H9 (cell line): ENCODE data around the gene OR13J1. TPM values are rescaled to one million over a fixed set of nuclear protein-coding genes. Genes with fewer than 3 reads are reported as not detected.
A peak's percentile ranks its signal among the peaks of the same experiment; 100 is the strongest.

Experiments
- DNase-seq: peaks from one replicate; pipeline ENCODE4 v3.0.0-alpha.2; 2017
- H2AFZ ChIP-seq: one replicate; pipeline ENCODE4 v1.6.1; 2013; ENCODE audit warnings: mild to moderate bottlenecking, low read length, control low read depth, moderate library complexity
- H2AK5ac ChIP-seq: 2 replicates; pipeline ENCODE4 v1.6.1; 2013; ENCODE audit warnings: low read length, control low read depth, mixed read lengths; ENCODE audit not compliant: insufficient read length
- H2BK120ac ChIP-seq: one replicate; pipeline ENCODE4 v1.6.1; 2013; ENCODE audit warnings: low read depth, mild to moderate bottlenecking, low read length, control low read depth, inconsistent platforms; ENCODE audit not compliant: poor library complexity, severe bottlenecking
- H2BK12ac ChIP-seq: 2 replicates; pipeline ENCODE4 v1.6.1; 2013; ENCODE audit warnings: low read length, control low read depth, mixed read lengths, low read depth; ENCODE audit not compliant: insufficient read length
- H2BK15ac ChIP-seq: 2 replicates; pipeline ENCODE4 v1.6.1; 2013; ENCODE audit warnings: low read depth, low read length, control low read depth
- H2BK20ac ChIP-seq: one replicate; pipeline ENCODE4 v1.6.1; 2013; ENCODE audit warnings: low read depth, mild to moderate bottlenecking, low read length, control low read depth, inconsistent platforms; ENCODE audit not compliant: poor library complexity, severe bottlenecking
- H2BK5ac ChIP-seq: 2 replicates; pipeline ENCODE4 v1.6.1; 2013; ENCODE audit warnings: low read length, control low read depth, mixed read lengths; ENCODE audit not compliant: insufficient read length
- H3K14ac ChIP-seq: 2 replicates; pipeline ENCODE4 v1.6.1; 2013; ENCODE audit warnings: low read length, control low read depth; ENCODE audit not compliant: insufficient read depth
- H3K18ac ChIP-seq: 2 replicates; pipeline ENCODE4 v1.6.1; 2013; ENCODE audit warnings: low read depth, mild to moderate bottlenecking, mixed read lengths, low read length, control low read depth; ENCODE audit not compliant: insufficient read length
- H3K23ac ChIP-seq: 2 replicates; pipeline ENCODE4 v1.6.1; 2013; ENCODE audit warnings: low read length, control low read depth, mixed read lengths, low read depth; ENCODE audit not compliant: insufficient read length
- H3K23me2 ChIP-seq: 2 replicates; pipeline ENCODE4 v1.6.1; 2013; ENCODE audit warnings: low read depth, mild to moderate bottlenecking, mixed read lengths, low read length, control low read depth; ENCODE audit not compliant: insufficient read length, poor library complexity, severe bottlenecking
- H3K27ac ChIP-seq: 2 replicates; pipeline ENCODE4 v1.5.1; 2013; ENCODE audit warnings: low read length, control low read depth, mixed read lengths, low read depth; ENCODE audit not compliant: insufficient read length
- H3K27me3 ChIP-seq: 2 replicates; pipeline ENCODE4 v1.6.1; 2013; ENCODE audit warnings: low read length, control low read depth, inconsistent platforms; ENCODE audit not compliant: insufficient read depth
- H3K4ac ChIP-seq: 2 replicates; pipeline ENCODE4 v1.6.1; 2013; ENCODE audit warnings: low read depth, mild to moderate bottlenecking, control low read depth, inconsistent platforms, low read length, moderate library complexity
- H3K4me1 ChIP-seq: 2 replicates; pipeline ENCODE4 v1.6.1; 2013; ENCODE audit warnings: low read length, control low read depth, inconsistent platforms; ENCODE audit not compliant: insufficient read depth
- H3K4me2 ChIP-seq: 2 replicates; pipeline ENCODE4 v1.6.1; 2013; ENCODE audit warnings: low read length, control low read depth, mixed read lengths; ENCODE audit not compliant: insufficient read length, insufficient read depth
- H3K56ac ChIP-seq: 2 replicates; pipeline ENCODE4 v1.6.1; 2013; ENCODE audit warnings: low read depth, mild to moderate bottlenecking, mixed read lengths, low read length, control low read depth; ENCODE audit not compliant: insufficient read length
- H3K79me1 ChIP-seq: 2 replicates; pipeline ENCODE4 v1.6.1; 2013; ENCODE audit warnings: low read depth, mild to moderate bottlenecking, moderate library complexity, low read length, control low read depth, inconsistent platforms; ENCODE audit not compliant: insufficient read depth, poor library complexity, severe bottlenecking
- H3K79me2 ChIP-seq: 2 replicates; pipeline ENCODE4 v1.6.1; 2013; ENCODE audit warnings: low read length, control low read depth, inconsistent platforms; ENCODE audit not compliant: insufficient read depth
- H3K9ac ChIP-seq: 2 replicates; pipeline ENCODE4 v1.6.1; 2013; ENCODE audit warnings: low read length, control low read depth, mixed read lengths; ENCODE audit not compliant: insufficient read length; ENCODE audit errors: extremely low read depth
- H3K9me3 ChIP-seq: one replicate; pipeline ENCODE4 v1.6.1; 2013; ENCODE audit warnings: low read depth, low read length, inconsistent platforms; ENCODE audit not compliant: control insufficient read depth
- H3T11ph ChIP-seq: one replicate; pipeline ENCODE4 v1.6.1; 2013; ENCODE audit warnings: mild to moderate bottlenecking, low read length, control low read depth, inconsistent platforms
- H4K20me1 ChIP-seq: one replicate; pipeline ENCODE4 v1.6.1; 2013; ENCODE audit not compliant: control insufficient read depth, insufficient read length, insufficient read depth
- H4K5ac ChIP-seq: 2 replicates; pipeline ENCODE4 v1.6.1; 2013; ENCODE audit warnings: low read depth, mild to moderate bottlenecking, mixed read lengths, low read length, control low read depth; ENCODE audit not compliant: insufficient read length
- H4K8ac ChIP-seq: replicated peaks from 2 replicates; pipeline ENCODE4 v1.6.1; 2013; ENCODE audit warnings: low read length, control low read depth, mixed read lengths, low read depth; ENCODE audit not compliant: insufficient read length
- H4K91ac ChIP-seq: 2 replicates; pipeline ENCODE4 v1.6.1; 2013; ENCODE audit warnings: low read depth, mild to moderate bottlenecking, moderate library complexity, mixed read lengths, low read length, control low read depth; ENCODE audit not compliant: insufficient read length
- H3K27ac Mint-ChIP-seq, 3 experiments: 2 replicates in 2 of 3; 3 replicates in 1 of 3; pipeline ENCODE4 v1.8.0; 2020 to 2021; ENCODE audit warnings: mixed read lengths in 3 of 3, mild to moderate bottlenecking in 1 of 3, moderate library complexity in 1 of 3
- H3K27me3 Mint-ChIP-seq: 2 replicates; pipeline ENCODE4 v1.8.0; 2021; ENCODE audit warnings: low read depth, mild to moderate bottlenecking, moderate library complexity, mixed read lengths
- H3K36me3 Mint-ChIP-seq, 3 experiments: 2 replicates in 2 of 3; 3 replicates in 1 of 3; pipeline ENCODE4 v1.8.0; 2020 to 2021; ENCODE audit warnings: low read depth in 3 of 3, mixed read lengths in 3 of 3; ENCODE audit not compliant: insufficient read depth in 1 of 3
- H3K4me1 Mint-ChIP-seq, 2 experiments: 2 replicates each; pipeline ENCODE4 v1.8.0; 2020; ENCODE audit warnings: mixed read lengths in 2 of 2
- H3K4me3 Mint-ChIP-seq, 2 experiments: 2 replicates in 1 of 2; 3 replicates in 1 of 2; pipeline ENCODE4 v1.8.0; 2020 to 2021; ENCODE audit warnings: mild to moderate bottlenecking in 2 of 2, mixed read lengths in 2 of 2, moderate library complexity in 1 of 2
- H3K9me3 Mint-ChIP-seq, 2 experiments: 2 replicates in 1 of 2; 3 replicates in 1 of 2; pipeline ENCODE4 v1.8.0; 2020; ENCODE audit warnings: mild to moderate bottlenecking in 2 of 2, mixed read lengths in 2 of 2, moderate library complexity in 1 of 2
- WGBS: extraction: QIAGEN DNeasy Blood & Tissue Kit; methylation state at CpG from one replicate; pipeline ENCODE4 v1.1.7; 2013; ENCODE audit warnings: missing lambda C conversion rate, low lambda C conversion rate, mixed read lengths; ENCODE audit not compliant: insufficient read length; ENCODE audit errors: extremely low coverage; 5-methylcytosine and 5-hydroxymethylcytosine counted together
- total RNA-seq: library from RNA; stranded (reverse); gene quantifications from 2 replicates; pipeline ENCODE4 v1.2.1, GENCODE V29; 2021
- TF ChIP-seq, protein P1 (sequence below): fragments of 200-600 bp; sonication (generic); conservative IDR thresholded peaks from 3 replicates; pipeline ENCODE4 v1.8.0; 2021; ENCODE audit warnings: antibody characterized with exemption, mild to moderate bottlenecking

OR13J1 gene
- total RNA-seq, 1 experiment from 2014 or later, result not detected

DNA sequence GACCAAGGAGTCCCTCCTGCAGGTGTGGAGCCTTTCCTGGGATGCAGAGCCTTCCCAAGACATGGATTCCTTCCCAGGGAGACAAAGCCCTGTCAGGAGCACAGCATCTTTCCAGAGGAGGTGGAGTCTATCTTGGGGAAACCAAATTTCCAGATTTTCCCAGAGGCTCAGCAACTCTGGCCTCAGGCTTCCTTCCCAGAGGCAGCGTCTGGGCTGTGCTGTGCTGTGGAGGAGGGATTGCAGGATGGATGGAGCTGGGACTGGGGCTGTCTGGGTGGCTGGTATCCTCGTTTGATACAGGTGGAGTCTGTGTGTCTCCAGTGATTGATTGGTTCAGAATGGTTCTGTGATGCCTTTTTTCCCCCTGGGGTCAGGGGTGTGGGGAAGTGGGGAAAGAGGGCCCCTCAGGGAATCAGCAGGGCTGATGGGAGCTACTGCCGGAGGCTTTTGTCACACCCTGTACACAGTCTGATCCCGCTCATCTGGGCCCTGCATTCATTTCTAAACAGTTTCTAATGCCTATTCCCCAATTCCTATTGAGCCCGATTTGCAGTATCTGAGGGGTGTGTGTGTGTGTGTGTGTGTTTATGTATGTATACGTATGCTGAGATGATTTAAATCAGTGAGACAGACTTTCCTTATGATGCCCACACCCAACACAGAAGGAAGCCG is 16.0 kb downstream of the OR13J1 start:
- peak; percentile 6 for DNase-seq
- Mint-ChIP-seq H3K9me3 (no peaks in the 10 kb centered on the region), H3K4me3 (no peak overlapping the region), H3K4me1 (no peaks in the 10 kb centered on the region), H3K27ac (no peak overlapping the region), H3K36me3 (no peaks in the 10 kb centered on the region), H3K27me3 (peaks cover 8% of the 10 kb centered on the region)
- Histone ChIP-seq H3T11ph (no peak overlapping the region), H3K4ac (no peak overlapping the region), H3K14ac (no peak overlapping the region), H2BK120ac (no peak overlapping the region), H3K79me2 (no peaks in the 10 kb centered on the region), H3K9ac (no peak overlapping the region), H3K27ac (no peak overlapping the region), H2BK12ac (no peak overlapping the region), H4K5ac (no peak overlapping the region), H3K56ac (no peak overlapping the region), H2AK5ac (no peak overlapping the region), H2BK20ac (no peak overlapping the region), H3K4me1 (no peaks in the 10 kb centered on the region), H3K27me3 (no peaks in the 10 kb centered on the region), H2AFZ (no peak overlapping the region), H3K23me2 (no peaks in the 10 kb centered on the region), H4K20me1 (no peaks in the 10 kb centered on the region), H3K18ac (no peak overlapping the region), H4K8ac (no peak overlapping the region), H2BK5ac (no peak overlapping the region), H3K4me2 (no peak overlapping the region), H4K91ac (no peak overlapping the region), H3K23ac (no peak overlapping the region), H3K79me1 (no peaks in the 10 kb centered on the region), H2BK15ac (no peak overlapping the region), H3K9me3 (no peaks in the 10 kb centered on the region)
- TF ChIP-seq, protein P1, sequence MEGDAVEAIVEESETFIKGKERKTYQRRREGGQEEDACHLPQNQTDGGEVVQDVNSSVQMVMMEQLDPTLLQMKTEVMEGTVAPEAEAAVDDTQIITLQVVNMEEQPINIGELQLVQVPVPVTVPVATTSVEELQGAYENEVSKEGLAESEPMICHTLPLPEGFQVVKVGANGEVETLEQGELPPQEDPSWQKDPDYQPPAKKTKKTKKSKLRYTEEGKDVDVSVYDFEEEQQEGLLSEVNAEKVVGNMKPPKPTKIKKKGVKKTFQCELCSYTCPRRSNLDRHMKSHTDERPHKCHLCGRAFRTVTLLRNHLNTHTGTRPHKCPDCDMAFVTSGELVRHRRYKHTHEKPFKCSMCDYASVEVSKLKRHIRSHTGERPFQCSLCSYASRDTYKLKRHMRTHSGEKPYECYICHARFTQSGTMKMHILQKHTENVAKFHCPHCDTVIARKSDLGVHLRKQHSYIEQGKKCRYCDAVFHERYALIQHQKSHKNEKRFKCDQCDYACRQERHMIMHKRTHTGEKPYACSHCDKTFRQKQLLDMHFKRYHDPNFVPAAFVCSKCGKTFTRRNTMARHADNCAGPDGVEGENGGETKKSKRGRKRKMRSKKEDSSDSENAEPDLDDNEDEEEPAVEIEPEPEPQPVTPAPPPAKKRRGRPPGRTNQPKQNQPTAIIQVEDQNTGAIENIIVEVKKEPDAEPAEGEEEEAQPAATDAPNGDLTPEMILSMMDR, result no peak
- no CpG with 5 or more reads among the region's 7 CpGs for WGBS
